NCI-H748 treated with DMSO at 0.1 percent for 48 hours (cell line): ENCODE measurements around the gene CARD14.

ENCODE experiments used
- DNase-seq: peaks from one replicate; lab custom pipeline; 2025; lab: John Stamatoyannopoulos, UW

Gene CARD14

DNA sequence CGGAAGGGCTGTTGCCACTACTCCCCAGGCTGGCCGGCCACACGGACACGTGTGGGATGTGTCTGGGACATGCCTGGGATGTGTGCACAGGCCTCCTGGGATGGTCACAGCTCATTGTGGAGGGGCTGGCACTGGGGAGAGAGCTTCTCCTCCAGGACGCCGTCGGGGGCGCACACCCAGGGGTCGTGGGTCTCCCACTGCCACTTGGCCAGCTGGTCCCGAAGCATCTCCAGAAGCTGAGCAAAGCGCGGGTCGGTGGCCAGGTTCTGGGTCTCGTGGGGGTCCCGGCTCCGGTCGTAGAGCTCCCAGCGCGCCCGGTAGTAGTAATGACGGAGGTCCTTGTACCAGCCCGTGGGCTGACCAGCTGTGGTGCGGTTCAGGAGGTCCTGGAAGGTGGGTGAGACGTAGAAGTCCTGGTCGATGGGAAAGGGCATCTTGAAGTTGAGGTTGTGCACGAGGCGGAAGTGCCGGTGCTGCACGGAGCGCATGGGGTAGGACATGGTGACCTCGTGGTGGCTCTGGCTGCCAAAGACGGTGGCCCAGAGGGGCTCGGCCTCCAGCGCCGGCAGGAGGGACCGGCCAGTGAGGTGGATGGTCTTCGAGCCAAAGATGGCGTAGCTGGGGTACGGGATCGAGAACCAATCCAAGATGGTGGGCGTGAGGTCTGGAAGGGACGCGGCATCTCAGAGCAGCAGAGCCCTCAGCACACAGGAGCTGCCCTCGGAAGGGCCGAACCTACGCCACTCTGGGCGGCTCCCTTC is 40.7 kb downstream of the CARD14 start:
- DNase-seq = no peak

DNA sequence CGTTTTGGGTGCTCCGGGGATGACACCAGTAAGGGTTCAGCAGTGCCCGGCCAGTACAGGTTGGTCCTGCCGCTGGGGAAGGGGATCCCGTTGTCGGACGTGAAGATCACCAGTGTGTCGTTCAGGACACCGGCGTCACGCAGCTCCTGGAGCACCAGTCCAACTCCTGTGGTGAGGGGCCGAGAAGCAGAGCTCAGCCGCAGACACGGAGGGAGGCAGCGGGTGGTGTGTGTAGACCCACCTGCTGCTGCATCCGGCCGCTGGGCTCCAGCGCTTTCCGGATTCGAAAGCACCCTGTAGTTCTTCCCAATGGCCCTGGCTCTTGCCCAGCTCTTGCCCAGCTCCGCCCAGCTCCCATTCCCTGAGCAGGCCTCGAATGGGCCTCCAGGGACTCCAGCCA is 42.3 kb downstream of the CARD14 start:
- no peak for DNase-seq

DNA sequence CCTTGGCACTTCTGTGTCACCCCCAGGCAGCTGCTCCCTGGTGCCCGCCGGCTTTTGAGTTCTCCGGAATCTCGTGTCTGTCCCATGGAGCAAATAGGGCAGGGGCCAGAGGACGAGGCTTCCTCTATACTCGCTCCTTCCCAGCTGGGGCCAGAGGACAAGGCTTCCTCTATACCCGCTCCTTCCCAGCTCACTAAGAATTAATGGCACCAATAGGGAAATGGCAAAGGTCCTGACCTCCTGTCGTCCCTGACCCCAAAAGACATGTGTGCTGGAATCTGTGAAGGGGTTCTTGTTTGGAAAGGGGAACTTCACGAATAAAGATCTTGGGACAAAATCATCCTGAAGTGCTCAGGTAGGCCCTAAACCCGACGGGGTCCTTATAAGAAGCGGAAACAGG is 42.7 kb downstream of the CARD14 start:
- DNase-seq = no peak

DNA sequence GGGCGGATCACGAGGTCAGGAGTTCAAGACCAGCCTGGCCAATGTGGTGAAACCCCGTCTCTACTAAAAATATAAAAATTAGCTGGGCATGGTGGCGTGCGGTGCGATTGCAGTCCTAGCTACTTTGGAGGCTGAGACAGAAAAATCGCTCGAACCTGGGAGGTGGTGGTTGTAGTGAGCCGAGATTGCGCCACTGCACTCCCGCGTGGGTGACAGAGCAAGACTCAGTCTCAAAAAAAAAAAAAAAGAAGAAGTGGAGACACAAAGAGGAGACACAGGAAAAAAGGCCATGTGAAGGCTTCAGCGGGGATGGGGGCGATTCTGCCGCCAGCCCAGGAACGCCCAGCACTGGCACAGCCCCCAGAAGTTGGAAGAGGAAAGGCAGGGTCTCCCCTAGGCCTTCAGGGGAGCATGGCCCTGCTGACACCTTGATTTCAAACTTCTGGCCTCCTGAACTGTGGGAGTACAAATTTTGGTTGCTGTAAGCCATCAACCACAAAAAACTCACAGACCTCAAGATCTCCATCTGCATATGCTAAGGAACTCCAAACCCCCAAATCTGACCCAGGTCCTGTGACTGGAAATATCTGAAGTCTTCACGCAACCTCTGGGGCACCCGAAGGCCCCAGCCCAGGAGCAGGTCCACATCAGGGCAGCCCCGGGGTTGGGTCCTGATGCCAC is 43.3 kb downstream of the CARD14 start:
- DNase-seq = no peak

DNA sequence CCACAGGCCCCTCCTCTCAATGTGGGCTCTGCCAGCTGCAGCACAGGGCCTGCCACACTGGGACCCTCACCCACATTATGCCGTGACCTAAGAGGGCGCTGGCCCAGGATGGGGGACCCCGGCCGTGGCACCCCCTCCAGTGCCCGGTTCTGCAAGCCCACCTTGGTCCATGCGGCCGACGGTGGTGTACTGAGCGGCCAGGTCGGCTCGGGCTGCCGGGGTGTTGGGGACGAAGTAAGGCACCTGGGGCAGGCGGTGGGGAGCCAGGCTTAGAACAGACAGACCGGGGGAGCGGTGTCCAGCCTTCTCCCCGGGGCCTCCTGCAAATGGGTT is 43.8 kb downstream of the CARD14 start:
- no peak for DNase-seq

DNA sequence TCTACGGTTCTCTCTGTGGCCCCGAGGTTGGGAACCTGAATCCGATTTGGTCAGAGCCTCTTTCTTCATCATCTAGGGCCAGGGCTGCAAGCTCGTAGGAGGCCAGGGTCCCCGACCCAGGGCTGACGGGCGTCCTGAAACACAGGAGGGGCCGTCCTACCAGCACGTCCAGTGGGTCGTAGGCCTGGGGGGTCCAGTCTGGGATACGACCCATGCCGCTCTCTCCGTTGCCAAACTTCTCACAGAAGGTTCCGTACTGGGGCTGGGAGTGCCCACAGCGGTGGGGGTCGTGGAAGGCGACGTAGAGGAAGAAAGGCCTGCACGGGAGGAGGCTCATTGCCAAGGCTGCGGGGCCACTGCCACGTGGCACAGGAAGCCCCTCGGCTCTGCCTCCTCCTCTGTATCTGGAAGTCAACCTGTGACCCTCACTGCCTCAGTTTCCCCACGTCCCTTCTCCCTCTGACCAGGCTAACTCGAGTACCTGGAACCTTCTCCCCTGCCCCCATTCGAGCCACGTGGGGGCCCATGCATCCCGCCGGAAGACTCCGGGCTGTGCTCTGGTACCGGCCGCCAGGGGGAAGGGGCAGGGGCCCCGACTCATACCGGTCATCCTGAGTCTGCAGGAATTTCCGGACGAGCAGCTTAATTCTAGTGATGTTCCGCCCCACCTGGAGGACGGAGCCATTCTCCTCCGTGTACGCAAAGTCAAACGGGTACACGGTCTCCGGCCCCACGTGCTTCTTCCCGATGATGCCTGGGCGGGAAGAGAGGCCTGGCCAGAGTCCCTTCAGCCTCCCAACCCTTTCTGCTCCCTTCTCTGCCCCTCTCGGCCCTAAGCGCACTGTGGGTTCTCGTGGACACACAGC is 44.4 kb downstream of the CARD14 start:
- DNase-seq = no peak

DNA sequence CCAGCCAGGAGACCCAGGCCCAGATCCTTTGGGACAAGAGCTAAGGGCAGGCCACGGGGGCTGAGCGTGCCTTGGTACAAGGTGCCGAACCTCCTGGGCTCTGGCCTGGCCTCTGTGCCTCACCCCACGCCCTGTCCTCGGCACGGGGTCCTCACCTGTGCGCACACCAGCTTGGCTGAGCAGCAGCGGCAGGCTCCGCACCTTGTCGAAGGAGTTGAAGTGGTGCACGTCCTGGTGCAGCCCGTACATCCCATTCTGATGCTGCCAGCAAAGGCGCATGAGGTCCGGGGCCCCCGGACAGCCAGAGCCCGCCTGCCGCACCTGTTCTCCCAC is 45.0 kb downstream of the CARD14 start:
- no peak for DNase-seq

DNA sequence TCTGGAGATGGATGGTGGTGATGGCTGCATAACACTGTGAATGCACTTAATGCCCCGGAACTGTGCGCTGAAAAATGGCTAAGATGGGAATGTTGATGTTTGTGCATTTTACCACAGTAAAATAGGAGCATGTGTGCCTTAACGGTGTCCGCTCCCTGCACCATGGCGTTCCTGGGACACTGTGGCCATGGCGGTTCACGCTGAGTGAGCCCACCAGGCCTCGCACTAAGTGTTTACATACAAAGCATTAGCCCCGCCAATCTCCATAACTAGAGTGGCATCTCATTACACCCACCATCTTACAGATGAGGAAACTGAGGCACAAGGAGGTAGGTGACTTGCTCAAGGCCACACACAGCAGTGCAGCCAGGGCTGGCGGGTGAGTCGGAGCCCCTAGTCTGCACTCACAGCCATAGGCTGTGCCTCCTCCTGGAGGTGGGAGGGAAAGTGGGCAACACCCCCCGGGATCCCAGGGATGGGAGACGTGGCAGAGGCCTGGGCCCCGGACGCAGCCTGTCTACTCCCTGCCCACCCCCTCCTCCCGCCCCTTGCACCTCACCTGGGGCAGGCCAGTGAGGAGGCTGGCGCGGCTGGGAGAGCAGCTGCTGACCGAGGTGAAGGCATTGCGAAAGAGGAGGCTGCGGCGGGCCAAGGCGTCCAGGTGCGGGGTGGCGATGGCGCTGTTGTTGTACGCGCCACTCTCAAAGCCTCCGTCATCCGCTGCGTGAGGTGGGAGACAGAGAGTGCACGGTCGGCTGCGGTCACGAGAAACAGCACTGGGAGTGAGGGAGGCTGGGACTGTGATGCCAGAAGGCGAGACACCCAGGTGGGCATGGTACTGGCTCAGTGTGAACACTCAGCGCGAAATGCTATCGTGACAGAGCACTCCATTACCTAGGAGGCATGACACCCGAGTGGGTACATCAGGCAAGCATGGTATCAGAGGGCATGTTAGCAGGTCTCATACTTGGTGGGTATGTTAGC is 46.9 kb downstream of the CARD14 start:
- DNase-seq = no peak

DNA sequence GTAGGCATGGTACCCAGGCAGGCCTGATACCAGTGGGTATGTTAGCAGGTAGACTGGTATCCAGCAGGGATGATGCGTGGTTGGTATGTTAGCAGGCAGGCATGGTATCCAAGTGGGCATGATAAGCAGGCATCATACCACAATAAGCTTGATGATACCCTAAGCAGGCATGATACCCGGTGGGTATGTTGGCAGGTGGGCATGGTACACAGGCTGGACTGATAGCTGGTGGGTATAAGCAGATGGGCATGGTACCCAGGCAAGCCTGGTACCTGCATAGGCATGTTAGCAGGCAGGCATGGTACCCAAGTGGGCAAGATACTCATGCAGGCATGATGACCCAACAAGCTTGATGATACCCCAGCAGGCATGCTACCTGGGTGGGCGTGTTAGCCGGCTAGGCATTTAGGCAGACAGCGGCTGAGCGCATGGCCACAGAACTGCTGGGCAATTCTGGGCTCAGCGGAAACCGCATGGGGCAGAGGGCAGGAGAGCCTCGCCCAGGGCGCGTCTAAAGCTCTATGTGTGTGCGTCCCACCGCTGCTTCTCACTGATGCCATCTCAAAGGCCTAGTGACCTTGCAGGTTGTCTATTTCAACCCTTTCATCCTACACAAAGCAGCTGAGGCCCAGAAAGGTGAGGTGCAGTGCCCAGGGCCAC is 48.0 kb downstream of the CARD14 start:
- DNase-seq = no peak

DNA sequence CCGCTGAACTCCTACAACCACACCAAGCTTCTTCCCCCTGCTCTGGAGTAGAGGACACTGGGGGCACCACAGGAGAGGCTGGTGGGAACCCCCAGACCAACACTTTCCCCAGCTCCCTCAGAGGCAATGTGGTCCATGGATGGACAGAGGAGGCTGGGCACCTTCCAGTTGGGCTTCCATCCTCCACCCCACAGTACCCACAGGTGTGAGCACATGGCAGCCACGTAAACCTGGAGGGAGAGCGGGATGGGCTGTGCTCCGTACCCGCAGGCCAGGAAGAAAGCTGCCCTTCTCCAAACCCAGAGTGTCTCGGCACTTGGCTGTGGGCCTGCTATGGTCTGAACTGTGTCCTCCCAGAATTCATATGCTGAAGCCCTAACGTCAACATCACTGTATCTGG is 48.6 kb downstream of the CARD14 start:
- no peak for DNase-seq

DNA sequence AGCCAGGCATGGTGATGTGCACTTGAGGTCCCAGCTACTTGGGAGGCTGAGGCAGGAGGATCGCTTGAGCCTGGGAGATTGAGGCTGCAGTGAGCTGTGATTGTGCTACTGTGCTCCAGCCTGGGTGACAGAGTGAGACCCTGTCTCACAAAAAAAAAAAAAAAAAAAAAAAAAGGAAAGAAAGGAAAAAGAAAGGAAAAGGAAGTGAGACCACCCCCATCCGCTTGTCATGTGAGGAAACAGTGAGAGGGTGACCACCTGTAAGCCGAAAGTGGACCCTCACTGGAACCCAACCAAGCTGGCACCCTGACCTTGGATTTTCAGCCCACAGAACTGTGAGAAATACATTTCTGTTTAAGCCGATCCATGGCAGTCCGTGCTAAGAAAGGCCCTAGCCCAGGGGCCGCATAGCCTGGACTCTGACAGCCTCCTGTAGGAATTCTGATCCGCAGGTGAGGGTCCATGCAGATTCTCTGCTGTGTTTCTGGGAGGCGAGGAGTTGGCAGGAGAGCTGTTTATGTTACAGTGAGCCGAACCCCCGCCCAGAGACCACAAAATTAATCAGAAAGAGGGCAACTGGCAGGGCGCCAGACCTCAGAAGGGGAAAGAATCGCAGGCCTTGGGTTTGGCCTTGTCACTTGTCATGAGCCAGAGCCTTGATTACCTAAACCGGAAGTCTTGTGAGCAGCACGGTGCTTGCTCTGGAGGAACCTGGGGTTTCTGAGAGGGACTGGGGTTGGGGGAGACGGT is 49.4 kb downstream of the CARD14 start:
- DNase-seq = no peak

DNA sequence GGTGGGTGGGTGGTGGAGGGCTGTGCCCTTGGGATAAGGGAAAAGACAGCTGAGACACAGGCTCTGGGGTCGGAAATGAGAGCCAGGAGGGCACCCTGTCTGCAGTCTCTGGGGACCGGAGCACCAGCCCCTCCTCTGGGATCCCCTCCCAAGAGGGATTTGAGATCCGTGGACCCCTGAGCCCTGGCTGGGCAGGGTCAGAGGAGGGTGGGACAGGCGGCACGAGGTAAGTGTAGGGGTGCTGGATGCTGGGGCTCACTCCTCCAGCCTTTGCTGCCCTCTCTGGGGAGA is 49.9 kb downstream of the CARD14 start:
- DNase-seq = no peak

DNA sequence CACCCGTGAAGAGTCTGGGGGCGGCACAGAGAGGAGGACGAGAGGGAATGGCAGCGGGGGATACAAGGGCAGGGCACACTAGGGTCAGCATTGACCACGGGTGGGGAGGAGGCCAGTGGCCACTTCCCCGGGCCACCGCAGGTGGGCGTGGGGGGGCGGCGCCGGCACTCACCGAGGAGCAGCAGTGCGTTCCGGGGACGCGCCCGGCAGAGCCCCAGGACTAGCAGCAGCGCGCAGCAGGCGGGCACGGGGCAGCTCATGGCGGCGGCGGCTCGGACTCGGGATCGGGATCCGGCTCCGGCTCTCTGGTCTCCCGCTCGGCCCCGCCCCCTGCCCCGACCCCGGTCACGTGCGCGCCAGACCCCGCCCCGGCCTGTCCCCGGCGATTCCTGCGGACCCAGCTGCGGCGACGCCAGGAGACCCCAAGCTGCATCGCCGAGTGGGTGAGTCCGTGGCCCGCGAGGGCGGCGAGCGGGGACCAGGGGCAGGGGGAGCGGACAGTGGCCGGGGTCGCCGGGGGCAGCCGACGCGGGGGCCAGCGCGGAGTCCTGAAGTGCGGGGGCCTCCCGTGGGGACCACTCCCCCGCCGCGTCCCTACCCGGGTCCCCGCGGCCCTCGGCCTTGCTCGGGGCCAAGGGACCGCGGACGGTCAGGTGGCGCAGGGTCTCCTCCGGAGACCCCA is 50.4 kb downstream of the CARD14 start, which contains the start of the genes SGSH and SLC26A11:
Gene SGSH, minus strand, starts transcription at position 280 of the 682 bp plus-strand sequence. Its CDS starts 20 bp downstream, at position 260.
Gene SLC26A11, plus strand, starts transcription at position 374 of the 682 bp plus-strand sequence. CDS start 1,134 bp downstream, outside the sequence.
- DNase-seq = no peak

DNA sequence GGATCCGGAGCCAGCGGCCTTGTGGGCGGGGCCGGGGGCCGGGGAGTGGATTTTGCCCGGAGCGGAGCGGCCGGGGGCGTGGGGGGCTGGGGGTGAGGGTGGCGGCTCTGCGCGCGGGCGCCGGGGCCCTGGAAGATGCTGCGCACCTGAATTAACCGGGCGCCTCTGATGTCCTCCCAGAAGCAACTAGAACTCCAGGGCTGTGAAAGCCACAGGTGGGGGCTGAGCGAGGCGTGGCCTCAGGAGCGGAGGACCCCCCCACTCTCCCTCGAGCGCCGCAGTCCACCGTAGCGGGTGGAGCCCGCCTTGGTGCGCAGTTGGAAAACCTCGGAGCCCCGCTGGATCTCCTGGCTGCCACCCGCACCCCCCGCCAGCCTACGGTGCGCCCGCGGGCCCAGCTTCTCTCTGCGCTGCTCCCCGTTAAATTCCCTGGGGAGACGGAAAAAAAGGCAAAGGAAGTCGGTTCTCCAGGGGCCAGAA is 50.9 kb downstream of the CARD14 start:
- DNase-seq = no peak

DNA sequence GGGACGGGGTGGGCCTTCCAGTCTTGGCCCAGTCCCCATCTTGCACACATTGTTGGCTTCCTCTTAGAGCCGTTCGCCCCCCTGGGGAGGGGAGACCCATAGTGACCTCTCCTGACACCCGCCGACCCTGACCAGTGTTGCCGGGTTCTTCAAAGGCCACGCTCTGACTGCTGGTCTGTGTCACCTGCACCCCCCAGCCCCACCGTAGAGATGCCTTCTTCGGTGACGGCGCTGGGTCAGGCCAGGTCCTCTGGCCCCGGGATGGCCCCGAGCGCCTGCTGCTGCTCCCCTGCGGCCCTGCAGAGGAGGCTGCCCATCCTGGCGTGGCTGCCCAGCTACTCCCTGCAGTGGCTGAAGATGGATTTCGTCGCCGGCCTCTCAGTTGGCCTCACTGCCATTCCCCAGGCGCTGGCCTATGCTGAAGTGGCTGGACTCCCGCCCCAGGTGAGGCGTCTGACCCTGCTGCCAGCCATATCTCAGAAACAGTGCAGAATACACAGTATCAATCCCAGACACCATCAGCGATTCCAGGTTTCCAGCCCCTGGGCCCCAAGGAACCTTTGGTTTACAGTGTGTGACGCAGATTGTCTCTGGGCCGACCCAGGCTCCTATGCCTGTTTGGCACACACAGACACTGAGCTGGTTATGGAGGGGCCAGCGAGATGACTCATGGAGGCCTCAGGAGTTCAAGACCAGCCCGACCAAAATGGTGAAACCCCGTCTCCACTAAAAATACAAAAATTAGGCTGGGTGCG is 51.7 kb downstream of the CARD14 start:
- no peak for DNase-seq

DNA sequence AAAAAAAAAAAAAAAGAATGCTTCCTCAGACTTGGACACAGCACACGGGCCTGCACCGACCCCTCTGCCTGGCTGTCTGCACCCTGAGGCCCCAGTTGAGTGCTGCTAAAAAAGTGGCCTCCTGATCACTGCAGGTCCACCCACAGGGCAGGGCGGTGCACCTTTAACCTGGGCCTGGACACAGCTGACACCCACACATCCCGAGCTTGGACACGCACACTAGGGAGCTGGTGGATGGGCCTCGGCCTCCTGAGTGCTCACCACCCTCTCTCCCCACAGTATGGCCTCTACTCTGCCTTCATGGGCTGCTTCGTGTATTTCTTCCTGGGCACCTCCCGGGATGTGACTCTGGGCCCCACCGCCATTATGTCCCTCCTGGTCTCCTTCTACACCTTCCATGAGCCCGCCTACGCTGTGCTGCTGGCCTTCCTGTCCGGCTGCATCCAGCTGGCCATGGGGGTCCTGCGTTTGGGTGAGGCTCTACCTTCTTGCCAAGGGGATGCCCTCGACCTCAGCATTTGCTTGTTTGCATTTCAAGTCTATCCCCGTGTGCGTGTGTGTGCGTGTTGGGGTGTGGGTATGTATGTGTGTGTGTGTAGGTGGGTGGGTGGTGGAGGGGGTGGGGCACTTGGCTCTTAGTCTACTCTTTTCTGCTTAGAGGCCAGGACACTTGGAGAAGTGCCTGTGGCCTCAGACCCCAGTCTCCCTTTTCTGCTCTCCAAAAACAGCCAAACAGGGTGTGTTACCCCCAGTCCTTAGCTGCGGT is 52.7 kb downstream of the CARD14 start:
- no peak for DNase-seq

DNA sequence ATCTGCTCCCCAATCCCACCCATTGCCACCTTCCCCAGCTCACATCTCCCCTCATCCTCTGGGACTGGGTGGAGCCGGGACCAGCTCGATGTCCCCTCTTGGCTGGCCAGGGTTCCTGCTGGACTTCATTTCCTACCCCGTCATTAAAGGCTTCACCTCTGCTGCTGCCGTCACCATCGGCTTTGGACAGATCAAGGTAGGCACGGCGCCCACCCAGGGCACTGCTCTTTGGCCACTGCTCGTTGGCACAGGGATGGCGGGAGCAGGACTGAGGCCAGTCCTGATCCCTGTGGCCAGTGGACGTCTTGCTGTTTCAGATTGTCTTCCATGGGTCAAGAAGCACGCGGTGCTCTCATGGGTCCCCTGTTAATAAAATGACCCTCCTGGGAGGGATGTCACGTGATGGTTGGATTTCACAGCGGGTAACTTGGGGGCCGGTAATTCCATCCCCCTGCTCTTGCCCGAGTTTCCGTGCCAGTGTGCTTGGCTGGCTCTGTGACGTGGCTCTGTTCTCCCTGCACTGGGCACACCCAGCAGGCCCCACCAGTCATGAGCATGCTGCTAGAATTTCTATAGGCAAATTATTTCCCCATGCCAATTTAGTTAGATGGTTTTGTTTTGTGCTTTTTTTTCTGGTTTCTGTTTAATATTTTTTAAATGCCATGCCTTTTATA is 53.4 kb downstream of the CARD14 start:
- DNase-seq = no peak
